ENCODE data around the gene ARNT2. TPM values are rescaled to one million over a fixed set of nuclear protein-coding genes. Genes with fewer than 3 reads are reported as not detected.

The ARNT2 gene
- total RNA-seq, 2 experiments from 2014 or later, result 0.34 TPM; not detected in 1

- Mint-ChIP-seq H3K27ac (no peak overlapping the region), H3K9me3 (no peaks in the 10 kb centered on the region), H3K4me1 (ENCODE audit: low read depth) (no peaks in the 10 kb centered on the region), H3K27me3 (peaks cover 1% of the 10 kb centered on the region), H3K36me3 (ENCODE audit: low read depth) (no peaks in the 10 kb centered on the region), H3K4me3 (no peak overlapping the region)
- ATAC-seq (no peak), DNase-seq (no peak)
- CTCF ChIA-PET, result no interaction called here
- TF ChIP-seq, protein P1, sequence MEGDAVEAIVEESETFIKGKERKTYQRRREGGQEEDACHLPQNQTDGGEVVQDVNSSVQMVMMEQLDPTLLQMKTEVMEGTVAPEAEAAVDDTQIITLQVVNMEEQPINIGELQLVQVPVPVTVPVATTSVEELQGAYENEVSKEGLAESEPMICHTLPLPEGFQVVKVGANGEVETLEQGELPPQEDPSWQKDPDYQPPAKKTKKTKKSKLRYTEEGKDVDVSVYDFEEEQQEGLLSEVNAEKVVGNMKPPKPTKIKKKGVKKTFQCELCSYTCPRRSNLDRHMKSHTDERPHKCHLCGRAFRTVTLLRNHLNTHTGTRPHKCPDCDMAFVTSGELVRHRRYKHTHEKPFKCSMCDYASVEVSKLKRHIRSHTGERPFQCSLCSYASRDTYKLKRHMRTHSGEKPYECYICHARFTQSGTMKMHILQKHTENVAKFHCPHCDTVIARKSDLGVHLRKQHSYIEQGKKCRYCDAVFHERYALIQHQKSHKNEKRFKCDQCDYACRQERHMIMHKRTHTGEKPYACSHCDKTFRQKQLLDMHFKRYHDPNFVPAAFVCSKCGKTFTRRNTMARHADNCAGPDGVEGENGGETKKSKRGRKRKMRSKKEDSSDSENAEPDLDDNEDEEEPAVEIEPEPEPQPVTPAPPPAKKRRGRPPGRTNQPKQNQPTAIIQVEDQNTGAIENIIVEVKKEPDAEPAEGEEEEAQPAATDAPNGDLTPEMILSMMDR (IDR thresholded peaks at IDR 0.05), result no peak
- intact Hi-C loops (cut with micrococcal nuclease), result no loop called here
- POLR2A ChIA-PET, result no interaction called here
Measured at GRCh38 chr15:80494351-80494751, 90.2 kb downstream of the ARNT2 start.

DNA sequence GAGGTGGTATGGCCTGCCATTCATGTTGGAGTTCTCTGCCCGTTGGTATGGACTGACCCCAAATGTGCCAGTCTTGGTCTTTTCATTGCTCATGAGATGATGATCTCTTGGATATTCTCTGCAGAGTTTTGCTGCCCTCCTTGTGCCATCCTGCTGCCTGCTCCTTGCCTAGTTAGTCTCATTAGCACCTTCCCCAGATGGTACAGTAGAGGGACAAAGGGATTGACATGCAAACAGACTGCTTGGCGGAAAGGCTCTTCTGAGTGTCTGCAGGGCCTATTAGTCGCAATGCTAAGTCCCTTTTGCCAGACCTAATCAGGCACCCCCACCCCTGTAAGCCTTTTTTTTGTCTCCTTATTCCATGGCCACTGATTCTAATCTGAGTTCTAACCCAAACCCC is 90.6 kb downstream of the ARNT2 start:
- ATAC-seq, result no peak
- TF ChIP-seq, protein P1 (IDR thresholded peaks at IDR 0.05), result no peak
- Mint-ChIP-seq H3K36me3 (ENCODE audit: low read depth) (no peaks in the 10 kb centered on the region), H3K4me1 (ENCODE audit: low read depth) (no peaks in the 10 kb centered on the region), H3K9me3 (no peaks in the 10 kb centered on the region), H3K27me3 (peaks cover 1% of the 10 kb centered on the region), H3K27ac (no peak overlapping the region), H3K4me3 (no peak overlapping the region)
- POLR2A ChIA-PET, result no interaction called here
- CTCF ChIA-PET, result interaction anchor here (2.3 kb wide), 1 partner anchor 282 kb away, joined by 7 read pairs; no protein-coding TSS in a partner anchor
- intact Hi-C loops (cut with micrococcal nuclease), result no loop called here
- DNase-seq, result no peak

- ChIA-PET CTCF (interaction anchor here (2.3 kb wide), 1 partner anchor 281 kb away, joined by 7 read pairs; no protein-coding TSS in a partner anchor), POLR2A (no interaction called here)
- H3K27me3 Mint-ChIP-seq, result peaks cover 1% of the 10 kb centered on the region
- no peaks in the 10 kb centered on the region for H3K9me3 Mint-ChIP-seq
- no peaks in the 10 kb centered on the region for H3K36me3 Mint-ChIP-seq (ENCODE audit: low read depth)
- ATAC-seq (no peak), DNase-seq (no peak)
- intact Hi-C loops (cut with micrococcal nuclease), result no loop called here
- TF ChIP-seq, protein P1 (IDR thresholded peaks at IDR 0.05), result no peak
- H3K4me1 Mint-ChIP-seq (ENCODE audit: low read depth), result no peaks in the 10 kb centered on the region
- no peak overlapping the region for H3K4me3 Mint-ChIP-seq
- no peak overlapping the region for H3K27ac Mint-ChIP-seq
Measured at GRCh38 chr15:80495401-80495942, 91.3 kb downstream of the ARNT2 start.

GRCh38 chr15:80496096-80496495 is 91.9 kb downstream of the ARNT2 start:
- no peak overlapping the region for H3K27ac Mint-ChIP-seq
- no peak for DNase-seq
- CTCF ChIA-PET, result interaction anchor here (2.3 kb wide), 1 partner anchor 281 kb away, joined by 7 read pairs; no protein-coding TSS in a partner anchor

GRCh38 chr15:80497221-80497620 is 93.0 kb downstream of the ARNT2 start:
- Mint-ChIP-seq H3K4me3 (no peak overlapping the region), H3K36me3 (ENCODE audit: low read depth) (no peaks in the 10 kb centered on the region), H3K4me1 (ENCODE audit: low read depth) (no peaks in the 10 kb centered on the region), H3K9me3 (no peaks in the 10 kb centered on the region), H3K27ac (no peak overlapping the region), H3K27me3 (peaks cover 3% of the 10 kb centered on the region)
- POLR2A ChIA-PET, result no interaction called here
- intact Hi-C loops (cut with micrococcal nuclease), result no loop called here
- TF ChIP-seq, protein P1 (IDR thresholded peaks at IDR 0.05), result no peak
- no peak for DNase-seq
- CTCF ChIA-PET, result no interaction called here
- no peak for ATAC-seq

More at GRCh38 chr15:80496096-80496495, 91.9 kb downstream of the ARNT2 start:
- H3K27me3 Mint-ChIP-seq, result peaks cover 1% of the 10 kb centered on the region
- no peak overlapping the region for H3K4me3 Mint-ChIP-seq
- H3K9me3 Mint-ChIP-seq, result no peaks in the 10 kb centered on the region
- POLR2A ChIA-PET, result no interaction called here
- intact Hi-C loops (cut with micrococcal nuclease), result no loop called here
- H3K36me3 Mint-ChIP-seq (ENCODE audit: low read depth), result no peaks in the 10 kb centered on the region
- no peaks in the 10 kb centered on the region for H3K4me1 Mint-ChIP-seq (ENCODE audit: low read depth)
- TF ChIP-seq, protein P1 (IDR thresholded peaks at IDR 0.05), result no peak
- ATAC-seq, result no peak

All from activated CD8-positive, alpha-beta T cell treated with anti-CD3 and anti-CD28 coated beads for 36 hours (primary cell).